H1 (cell line): ENCODE data around the gene SNX30. TPM values are rescaled to one million over a fixed set of nuclear protein-coding genes. Genes with fewer than 3 reads are reported as not detected.

ENCODE experiments used
- CTCF ChIA-PET: fragments of 300-600 bp; sonication (Branson Sonifier 250); formaldehyde crosslinking; loops from one replicate; lab custom pipeline; 2021; ENCODE audit not compliant: partially characterized antibody; lab: Charles Lee
- POLR2A ChIA-PET: fragments of 300-600 bp; sonication (Branson Sonifier 250); formaldehyde crosslinking; loops from one replicate; lab custom pipeline; 2021; ENCODE audit warnings: inconsistent platforms; ENCODE audit not compliant: partially characterized antibody; lab: Charles Lee
- DNase-seq, 2 experiments: peaks; one replicate each; pipeline versions ENCODE4 v3.0.0 to v3.0.0-alpha.2; 2010 to 2022; ENCODE audit warnings: low spot score in 2 of 2, low read depth in 1 of 2, mixed read lengths in 1 of 2
- FAIRE-seq: peaks from 2 replicates; lab custom pipeline; 2011; peaks lifted over from hg19 to GRCh38; lab: Jason Lieb, UNC
- H2AFZ ChIP-seq: 2 replicates; pipeline ENCODE4 v1.8.1; 2012; ENCODE audit warnings: low read length, inconsistent platforms
- H2AK5ac ChIP-seq: 2 replicates; pipeline ENCODE4 v1.6.1; 2013; ENCODE audit warnings: low read depth, low read length
- H2BK120ac ChIP-seq: replicated peaks from 2 replicates; pipeline ENCODE3; 2013; ENCODE audit warnings: low read depth, low read length, inconsistent platforms
- H2BK12ac ChIP-seq: 2 replicates; pipeline ENCODE4 v1.6.1; 2013; ENCODE audit warnings: low read depth, low read length
- H2BK15ac ChIP-seq: 2 replicates; pipeline ENCODE4 v1.6.1; 2013; ENCODE audit warnings: low read length
- H2BK20ac ChIP-seq: 2 replicates; pipeline ENCODE4 v1.6.1; 2013; ENCODE audit warnings: low read length
- H2BK5ac ChIP-seq: 2 replicates; pipeline ENCODE4 v1.6.1; 2013; ENCODE audit warnings: low read depth, low read length
- H3K14ac ChIP-seq: 2 replicates; pipeline ENCODE4 v1.6.1; 2013; ENCODE audit warnings: inconsistent platforms; ENCODE audit not compliant: insufficient read length
- H3K18ac ChIP-seq: 2 replicates; pipeline ENCODE4 v1.6.1; 2013; ENCODE audit warnings: low read length; ENCODE audit errors: extremely low read depth
- H3K23ac ChIP-seq: 2 replicates; pipeline ENCODE4 v1.6.1; 2013; ENCODE audit warnings: inconsistent platforms; ENCODE audit not compliant: insufficient read length
- H3K23me2 ChIP-seq: 2 replicates; pipeline ENCODE4 v1.6.1; 2013; ENCODE audit warnings: low read depth, low read length
- H3K27ac ChIP-seq: 2 replicates; pipeline ENCODE4 v1.6.1; 2011; ENCODE audit warnings: low read depth, low read length, inconsistent platforms
- H3K27me3 ChIP-seq, 4 experiments: replicated peaks in 1 of 4; 1 replicate in 1 of 4; 2 replicates in 3 of 4; pipeline versions ENCODE4 v1.6.1 to v1.8.1; 2011 to 2013; ENCODE audit warnings: low read length in 3 of 4, mild to moderate bottlenecking in 3 of 4, inconsistent platforms in 2 of 4, mixed read lengths in 2 of 4, moderate library complexity in 1 of 4; ENCODE audit not compliant: control insufficient read depth in 3 of 4, insufficient read depth in 3 of 4; ENCODE audit errors: extremely low read depth in 1 of 4
- H3K36me3 ChIP-seq, 4 experiments: 2 replicates each; pipeline versions ENCODE4 v1.6.1 to v1.8.1; 2011 to 2013; ENCODE audit warnings: mild to moderate bottlenecking in 4 of 4, low read length in 3 of 4, moderate library complexity in 2 of 4, control low read depth in 1 of 4, inconsistent platforms in 1 of 4; ENCODE audit not compliant: insufficient read depth in 4 of 4, control insufficient read depth in 2 of 4
- H3K4ac ChIP-seq: replicated peaks from 2 replicates; pipeline ENCODE3; 2013; ENCODE audit warnings: low read length, low read depth, mixed read lengths, inconsistent platforms; ENCODE audit not compliant: insufficient read length
- H3K4me1 ChIP-seq, 4 experiments: replicated peaks in 1 of 4; 1 replicate in 1 of 4; 2 replicates in 3 of 4; pipeline versions ENCODE4 v1.6.1 to v1.8.1; 2011 to 2013; ENCODE audit warnings: low read length in 3 of 4, inconsistent platforms in 2 of 4, mixed read lengths in 1 of 4; ENCODE audit not compliant: insufficient read depth in 4 of 4, control insufficient read depth in 3 of 4
- H3K4me2 ChIP-seq, 2 experiments: 2 replicates each; pipeline versions ENCODE4 v1.6.1 to v1.8.1; 2011 to 2013; ENCODE audit warnings: low read depth in 2 of 2, low read length in 2 of 2, control low read depth in 1 of 2, inconsistent platforms in 1 of 2, mild to moderate bottlenecking in 1 of 2; ENCODE audit not compliant: insufficient read depth in 1 of 2
- H3K4me3 ChIP-seq, 4 experiments: fragments of 200-600, 300-600 bp in 1 of 4; sonication (generic), shearing (Covaris generic), sonication (Bioruptor Twin) in 1 of 4; 2 replicates each; pipeline versions ENCODE4 v1.5.1 to v1.8.1; 2011 to 2016; ENCODE audit warnings: low read length in 4 of 4, low read depth in 3 of 4, control low read depth in 2 of 4, inconsistent platforms in 2 of 4, mild to moderate bottlenecking in 2 of 4, mixed read lengths in 1 of 4, moderate library complexity in 1 of 4; ENCODE audit not compliant: insufficient read depth in 2 of 4; ENCODE audit errors: extremely low read depth in 1 of 4
- H3K56ac ChIP-seq: replicated peaks from 2 replicates; pipeline ENCODE3; 2013; ENCODE audit warnings: low read depth, mild to moderate bottlenecking, mixed read lengths, low read length, inconsistent platforms; ENCODE audit not compliant: insufficient read length
- H3K79me1 ChIP-seq: 2 replicates; pipeline ENCODE4 v1.6.1; 2013; ENCODE audit warnings: low read depth, low read length, control low read depth
- H3K79me2 ChIP-seq, 2 experiments: 2 replicates each; pipeline versions ENCODE4 v1.6.1 to v1.8.1; 2012 to 2013; ENCODE audit warnings: low read length in 2 of 2, mild to moderate bottlenecking in 2 of 2, inconsistent platforms in 1 of 2; ENCODE audit not compliant: insufficient read depth in 2 of 2, control insufficient read depth in 1 of 2
- H3K9ac ChIP-seq, 4 experiments: replicated peaks in 1 of 4; 1 replicate in 1 of 4; 2 replicates in 3 of 4; pipeline versions ENCODE4 v1.6.1 to v1.8.1; 2011 to 2013; ENCODE audit warnings: low read depth in 3 of 4, low read length in 3 of 4, control low read depth in 2 of 4, mild to moderate bottlenecking in 2 of 4, moderate library complexity in 2 of 4, inconsistent platforms in 1 of 4; ENCODE audit errors: extremely low read depth in 1 of 4
- H3K9me3 ChIP-seq, 2 experiments: 2 replicates each; pipeline versions ENCODE4 v1.6.1 to v1.8.1; 2012 to 2013; ENCODE audit warnings: mild to moderate bottlenecking in 2 of 2, moderate library complexity in 2 of 2, control low read depth in 1 of 2, inconsistent platforms in 1 of 2, low read depth in 1 of 2, low read length in 1 of 2, mixed read lengths in 1 of 2; ENCODE audit not compliant: insufficient read depth in 2 of 2
- H4K20me1 ChIP-seq, 2 experiments: replicated peaks in 1 of 2; 2 replicates each; pipeline versions ENCODE3 to v1.8.1; 2011 to 2013; ENCODE audit warnings: inconsistent platforms in 2 of 2, low read length in 2 of 2, mild to moderate bottlenecking in 1 of 2; ENCODE audit not compliant: insufficient read depth in 2 of 2, control insufficient read depth in 1 of 2
- H4K5ac ChIP-seq: 2 replicates; pipeline ENCODE4 v1.6.1; 2013; ENCODE audit warnings: low read length, low read depth, mixed read lengths, inconsistent platforms; ENCODE audit not compliant: insufficient read length
- H4K8ac ChIP-seq: 2 replicates; pipeline ENCODE4 v1.8.0; 2013; ENCODE audit warnings: mild to moderate bottlenecking, moderate library complexity, low read length, inconsistent platforms; ENCODE audit not compliant: insufficient read depth; ENCODE audit errors: extremely low read depth
- H4K91ac ChIP-seq: replicated peaks from 2 replicates; pipeline ENCODE3; 2013; ENCODE audit warnings: low read length, mixed read lengths, inconsistent platforms; ENCODE audit not compliant: insufficient read length
- ATF3 ChIP-seq: IDR thresholded peaks from 2 replicates; pipeline ENCODE4 v1.6.1; 2011; ENCODE audit warnings: low read depth, mild to moderate bottlenecking, low read length; ENCODE audit not compliant: insufficient read depth
- BCL11A ChIP-seq, 2 experiments: IDR thresholded peaks; one replicate each; pipeline ENCODE4 v1.6.1; 2011; ENCODE audit warnings: low read depth in 2 of 2, low read length in 2 of 2, mild to moderate bottlenecking in 2 of 2
- CBX5 ChIP-seq: fragments of 300-800, 300-1000 bp; sonication (generic); IDR thresholded peaks from 2 replicates; pipeline ENCODE4 v1.7.1; 2016; ENCODE audit warnings: antibody characterized with exemption, low read length, low read depth
- CEBPB ChIP-seq: IDR thresholded peaks from 2 replicates; pipeline ENCODE4 v1.6.1; 2012; ENCODE audit warnings: low read depth, low read length
- EZH2 ChIP-seq: fragments of 200-600 bp; sonication (generic); IDR thresholded peaks from 2 replicates; pipeline ENCODE4 v1.7.1; 2012; ENCODE audit warnings: low read depth, mild to moderate bottlenecking, moderate library complexity, low read length, inconsistent platforms; ENCODE audit not compliant: severe bottlenecking
- FOSL1 ChIP-seq: IDR thresholded peaks from 2 replicates; pipeline ENCODE4 v1.6.1; 2011; ENCODE audit warnings: mild to moderate bottlenecking, low read depth, low read length, moderate library complexity; ENCODE audit not compliant: insufficient read depth
- PHF8 ChIP-seq: fragments of 200-600 bp; sonication (generic); conservative IDR thresholded peaks from 2 replicates; pipeline ENCODE4 v1.7.1; 2012; ENCODE audit warnings: low read depth, mild to moderate bottlenecking, inconsistent platforms, low read length, moderate library complexity
- RAD21 ChIP-seq, 2 experiments: IDR thresholded peaks in 1 of 2; conservative IDR thresholded peaks in 1 of 2; 2 replicates each; pipeline ENCODE4 v1.6.1; 2011; ENCODE audit warnings: low read depth in 2 of 2, low read length in 2 of 2, improper control_type of control experiment in 1 of 2, inconsistent platforms in 1 of 2, mild to moderate bottlenecking in 1 of 2, moderate library complexity in 1 of 2
- SP1 ChIP-seq: IDR thresholded peaks from 2 replicates; pipeline ENCODE4 v1.6.1; 2011; ENCODE audit warnings: low read depth, low read length
- TCF12 ChIP-seq: IDR thresholded peaks from 2 replicates; pipeline ENCODE4 v1.6.1; 2011; ENCODE audit warnings: low read depth, mild to moderate bottlenecking, low read length
- USF2 ChIP-seq: IDR thresholded peaks from 2 replicates; pipeline ENCODE4 v1.6.1; 2011; ENCODE audit warnings: low read length, improper control_type of control experiment
- WGBS, 2 experiments: shearing (Covaris generic) in 1 of 2; methylation state at CpG; one replicate each; pipeline versions ENCODE4 v1.1.6 to v1.1.7; 2013 to 2015; ENCODE audit warnings: low lambda C conversion rate in 2 of 2, mixed read lengths in 2 of 2, inconsistent platforms in 1 of 2, low coverage in 1 of 2, missing lambda C conversion rate in 1 of 2; ENCODE audit not compliant: insufficient replicate concordance in 2 of 2, insufficient coverage in 1 of 2, insufficient read length in 1 of 2; ENCODE audit errors: extremely low coverage in 1 of 2, missing lambda C conversion rate in 1 of 2; 5-methylcytosine and 5-hydroxymethylcytosine counted together
- polyA plus RNA-seq, 7 experiments: library from polyadenylated mRNA; depleted of rRNA in 3 of 7; stranded (reverse) in 5 of 7; unstranded in 2 of 7; fragments of >200 nt in 5 of 7; fragments of 200-250 nt in 2 of 7; gene quantifications; 1 replicate in 5 of 7; 2 replicates in 1 of 7; 4 replicates in 1 of 7; pipeline versions ENCODE4 v1.2.1 to v1.2.3, GENCODE V29; 2011 to 2013; ENCODE audit warnings: missing spikeins in 2 of 7, mixed read lengths in 2 of 7
- total RNA-seq: library from RNA; stranded (reverse); fragmentation: NEBNext Ultra II Directional; extraction: Animal tissue kit (Norgen Biotek cat#: 25700); gene quantifications from 2 replicates; pipeline ENCODE4 v1.2.1, GENCODE V29; 2021

The SNX30 gene
- total and polyA plus RNA-seq, 2 of the 8 experiments (the other 6 are each of a cell fraction or from before 2014, with no cell fraction given) = 4.0 to 12.2 TPM

GRCh38 chr9:112809351-112809848 is 58.8 kb downstream of the SNX30 start:
- H3K23me2 ChIP-seq = peaks cover 2% of the 10 kb centered on the region; the same call in 1 of the 2 replicates
- H2BK12ac ChIP-seq = no peak overlapping the region
- H3K9me3 ChIP-seq = no peaks in the 10 kb centered on the region
- no peak overlapping the region for H2AK5ac ChIP-seq
- no peaks in the 10 kb centered on the region for H4K20me1 ChIP-seq
- ChIA-PET CTCF (interaction anchor here (2.3 kb wide), 1 partner anchor 10 kb away, joined by 12 read pairs; no protein-coding TSS in a partner anchor), POLR2A (interaction anchor here (0.7 kb wide), 1 partner anchor 10 kb away, joined by 3 read pairs; no protein-coding TSS in a partner anchor)
- H2BK15ac ChIP-seq = no peak overlapping the region
- 89% methylated on average over 7 of the region's 7 CpGs; no CpG with 5 or more reads in 1 of the 2 experiments for WGBS, 2 experiments
- H4K5ac ChIP-seq = no peak overlapping the region
- H3K56ac ChIP-seq = no peak overlapping the region
- H3K4ac ChIP-seq = no peak overlapping the region
- H2BK5ac ChIP-seq = no peak overlapping the region
- FAIRE-seq (no peak), DNase-seq (no peak)
- H3K4me2 ChIP-seq = no peak overlapping the region
- no peak overlapping the region for H2BK120ac ChIP-seq
- no peak overlapping the region for H3K18ac ChIP-seq
- no peak overlapping the region for H4K91ac ChIP-seq
- no peak overlapping the region for H3K9ac ChIP-seq
- no peaks in the 10 kb centered on the region; the same call in 1 of the 2 replicates for H3K79me1 ChIP-seq
- H4K8ac ChIP-seq = no peak overlapping the region
- peaks cover 0 to 7% (median 4%) of the 10 kb centered on the region in 4 experiments; a peak in 5 of 7 replicates for H3K4me1 ChIP-seq
- H3K14ac ChIP-seq = no peak overlapping the region
- H3K79me2 ChIP-seq = peaks cover 4 to 9% of the 10 kb centered on the region in 2 experiments; a peak in 1 of 4 replicates
- H3K36me3 ChIP-seq = peaks cover 0 to 9% (median 1%) of the 10 kb centered on the region in 4 experiments; a peak in 2 of 8 replicates
- no peaks in the 10 kb centered on the region for H3K27me3 ChIP-seq
- no peak overlapping the region for H3K23ac ChIP-seq
- H2BK20ac ChIP-seq = no peak overlapping the region
- no peak overlapping the region for H2AFZ ChIP-seq
- H3K4me3 ChIP-seq = no peak overlapping the region
- H3K27ac ChIP-seq = no peak overlapping the region
- TF ChIP-seq CBX5 = no peak
- TF ChIP-seq USF2 = no peak
- no peak for TF ChIP-seq SP1
- TF ChIP-seq BCL11A (IDR thresholded peaks at IDR 0.05; ENCODE audit: low read depth in 2 of 2, low read length in 2 of 2) = no peak
- TF ChIP-seq FOSL1 = no peak
- TF ChIP-seq RAD21 (IDR thresholded peaks at IDR 0.05 in 1 of 2, conservative IDR thresholded peaks at IDR 0.05 in 1 of 2; ENCODE audit: low read depth in 2 of 2, low read length in 2 of 2) = no peak
- no peak for TF ChIP-seq CEBPB
- no peak for TF ChIP-seq ATF3
- TF ChIP-seq TCF12 = no peak
- no peak for TF ChIP-seq EZH2
- no peak for TF ChIP-seq PHF8
